BJ (cell line): ENCODE results near the gene BTG4. TPM values are rescaled to one million over a fixed set of nuclear protein-coding genes. Genes with fewer than 3 reads are reported as not detected.

Experiments
- CTCF ChIA-PET: fragments of 350-600 bp; formaldehyde crosslinking; extraction: SDS; loops from one replicate; lab custom pipeline; 2021; ENCODE audit warnings: antibody characterized with exemption, inconsistent platforms; lab: Yijun Ruan, JAX
- POLR2A ChIA-PET: fragments of 300-600 bp; sonication (Branson Sonifier 250); formaldehyde crosslinking; extraction: SDS; loops from one replicate; lab custom pipeline; 2021; ENCODE audit warnings: antibody characterized with exemption; lab: Charles Lee
- DNase-seq: peaks from one replicate; pipeline ENCODE4 v3.0.0-alpha.2; 2011; ENCODE audit warnings: low read depth
- H3K27me3 ChIP-seq: 2 replicates; pipeline ENCODE4 v1.6.0; 2011; ENCODE audit warnings: low read length; ENCODE audit not compliant: control insufficient read depth, insufficient read depth
- H3K36me3 ChIP-seq: 2 replicates; pipeline ENCODE4 v1.5.1; 2011; ENCODE audit warnings: low read length; ENCODE audit not compliant: control insufficient read depth, insufficient read depth
- H3K4me3 ChIP-seq: 2 replicates; pipeline ENCODE4 v1.5.1; 2011; ENCODE audit warnings: low read depth, mild to moderate bottlenecking, control low read depth, low read length
- polyA plus RNA-seq: library from polyadenylated mRNA; depleted of rRNA; stranded (reverse); fragments of >200 nt; gene quantifications from 2 replicates; pipeline ENCODE4 v1.2.3, GENCODE V29; 2011; rRNA removed
- small RNA-seq: library from RNA; depleted of rRNA; stranded (forward); fragments of <200 nt; gene quantifications from one replicate; pipeline ENCODE3, GENCODE V24; 2012; ENCODE audit warnings: low replicate concordance, low read depth; ENCODE audit not compliant: insufficient read length
- TF ChIP-seq, protein P1 (sequence below): IDR thresholded peaks from 2 replicates; pipeline ENCODE4 v1.5.1; 2011; ENCODE audit warnings: low read depth, mild to moderate bottlenecking, control low read depth, inconsistent platforms, low read length, moderate library complexity; ENCODE audit not compliant: insufficient read depth

The BTG4 gene
- polyA plus RNA-seq, 1 experiment, result not detected

DNA sequence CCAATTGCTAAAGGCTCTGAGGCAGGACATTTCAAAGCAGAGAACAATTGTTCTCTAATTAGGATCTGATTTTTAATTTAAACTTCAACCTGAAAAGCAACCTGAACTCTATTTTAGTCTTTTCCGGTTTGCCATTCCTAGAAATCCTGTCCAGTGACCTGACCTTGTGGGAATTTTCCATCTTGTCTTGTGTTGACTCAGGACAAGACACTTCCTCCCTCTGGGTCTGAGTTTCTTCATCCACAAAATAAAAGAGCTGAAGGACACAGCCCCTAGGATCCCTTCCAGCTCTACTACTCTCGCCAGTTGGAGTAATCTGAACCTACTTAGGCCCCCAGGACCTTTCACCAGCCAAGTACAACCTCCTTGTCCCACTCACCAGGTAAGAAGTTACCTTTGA, 66.6 kb downstream of the BTG4 start:
- H3K4me3 ChIP-seq, result no peak overlapping the region
- TF ChIP-seq, protein P1, sequence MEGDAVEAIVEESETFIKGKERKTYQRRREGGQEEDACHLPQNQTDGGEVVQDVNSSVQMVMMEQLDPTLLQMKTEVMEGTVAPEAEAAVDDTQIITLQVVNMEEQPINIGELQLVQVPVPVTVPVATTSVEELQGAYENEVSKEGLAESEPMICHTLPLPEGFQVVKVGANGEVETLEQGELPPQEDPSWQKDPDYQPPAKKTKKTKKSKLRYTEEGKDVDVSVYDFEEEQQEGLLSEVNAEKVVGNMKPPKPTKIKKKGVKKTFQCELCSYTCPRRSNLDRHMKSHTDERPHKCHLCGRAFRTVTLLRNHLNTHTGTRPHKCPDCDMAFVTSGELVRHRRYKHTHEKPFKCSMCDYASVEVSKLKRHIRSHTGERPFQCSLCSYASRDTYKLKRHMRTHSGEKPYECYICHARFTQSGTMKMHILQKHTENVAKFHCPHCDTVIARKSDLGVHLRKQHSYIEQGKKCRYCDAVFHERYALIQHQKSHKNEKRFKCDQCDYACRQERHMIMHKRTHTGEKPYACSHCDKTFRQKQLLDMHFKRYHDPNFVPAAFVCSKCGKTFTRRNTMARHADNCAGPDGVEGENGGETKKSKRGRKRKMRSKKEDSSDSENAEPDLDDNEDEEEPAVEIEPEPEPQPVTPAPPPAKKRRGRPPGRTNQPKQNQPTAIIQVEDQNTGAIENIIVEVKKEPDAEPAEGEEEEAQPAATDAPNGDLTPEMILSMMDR, result no peak
- no peaks in the 10 kb centered on the region; the same call in 1 of the 2 replicates for H3K27me3 ChIP-seq
- DNase-seq, result no peak
- POLR2A ChIA-PET, result interaction anchor here (0.6 kb wide), 1 partner anchor 86 kb away, joined by 3 read pairs; no protein-coding TSS in a partner anchor
- CTCF ChIA-PET, result interaction anchor here (0.8 to 3.6 kb wide), 17 partner anchors 8 to 180 kb away, joined by 3 to 87 read pairs (median 6); partner anchors contain the start of gene POU2AF3
- H3K36me3 ChIP-seq, result no peaks in the 10 kb centered on the region

Small RNA genes lying within 50 kb of the gene (small RNA-seq; reads per million reads assigned to genes)
- gene MIR34B (45.5 reads per million, percentile 88 among the genes with 10 or more reads in this experiment), gene MIR34C (86.8 reads per million, percentile 91 among the genes with 10 or more reads in this experiment)

Other genes with a start within 250 kb of the BTG4 start
- gene POU2AF3, start 213.8 kb downstream of the BTG4 start, polyA plus RNA-seq, result not detected in 2 replicates
- not detected in 2 replicates for gene POU2AF1, start 133.1 kb downstream of the BTG4 start, polyA plus RNA-seq
- gene HOATZ, start 2.4 kb upstream of the BTG4 start, polyA plus RNA-seq, result not detected in 2 replicates
- 253 and 302 TPM in 2 replicates for gene LAYN, start 28.3 kb upstream of the BTG4 start, polyA plus RNA-seq
- gene SIK2, start 90.1 kb upstream of the BTG4 start, polyA plus RNA-seq, result 17.6 and 24.2 TPM in 2 replicates